HG03442 (cell line): ENCODE results near the gene ANO10.

Experiments used
- ATAC-seq: cut with Tn5 transposase; IDR thresholded peaks from one replicate; pipeline ENCODE4 v1.9.1; 2021; ENCODE audit warnings: mild to moderate bottlenecking, moderate library complexity; ENCODE audit not compliant: unreplicated experiment

ANO10 gene

GRCh38 chr3:43426388-43426787 lies 195.4 kb downstream of the ANO10 start:
- ATAC-seq = no peak

GRCh38 chr3:43425829-43426228 lies 196.0 kb downstream of the ANO10 start:
- no peak for ATAC-seq

- ATAC-seq = no peak
Measured at GRCh38 chr3:43423639-43424038, 198.2 kb downstream of the ANO10 start.

- ATAC-seq = no peak
Measured at GRCh38 chr3:43423142-43423541, 198.7 kb downstream of the ANO10 start.

- ATAC-seq = no peak
Measured at GRCh38 chr3:43418601-43419272, 203.1 kb downstream of the ANO10 start.

GRCh38 chr3:43417133-43417532 lies 204.7 kb downstream of the ANO10 start:
- ATAC-seq = no peak

- ATAC-seq = no peak
Measured at GRCh38 chr3:43415088-43415487, 206.7 kb downstream of the ANO10 start.

GRCh38 chr3:43413676-43414368 lies 208.0 kb downstream of the ANO10 start:
- ATAC-seq = no peak

- no peak for ATAC-seq
Measured at GRCh38 chr3:43411429-43411828, 210.4 kb downstream of the ANO10 start.

- ATAC-seq = no peak
Measured at GRCh38 chr3:43410592-43410991, 211.2 kb downstream of the ANO10 start.

GRCh38 chr3:43409506-43409905 lies 212.3 kb downstream of the ANO10 start:
- no peak for ATAC-seq

GRCh38 chr3:43406643-43407023 lies 215.2 kb downstream of the ANO10 start:
- ATAC-seq = no peak

- ATAC-seq = no peak
Measured at GRCh38 chr3:43405888-43406642, 215.7 kb downstream of the ANO10 start.

GRCh38 chr3:43400781-43401730 lies 220.8 kb downstream of the ANO10 start:
- no peak for ATAC-seq

- no peak for ATAC-seq
Measured at GRCh38 chr3:43400167-43400566, 221.6 kb downstream of the ANO10 start.

- ATAC-seq = no peak
Measured at GRCh38 chr3:43399034-43399433, 222.8 kb downstream of the ANO10 start.

- ATAC-seq = no peak
Measured at GRCh38 chr3:43394041-43394554, 227.7 kb downstream of the ANO10 start.

GRCh38 chr3:43391621-43392020 lies 230.2 kb downstream of the ANO10 start:
- no peak for ATAC-seq

- ATAC-seq = no peak
Measured at GRCh38 chr3:43390255-43390588, 231.6 kb downstream of the ANO10 start.

- no peak for ATAC-seq
Measured at GRCh38 chr3:43389388-43390254, 232.2 kb downstream of the ANO10 start.
